HepG2 (cell line): ENCODE data around the gene ZNF234. TPM values are rescaled to one million over a fixed set of nuclear protein-coding genes. Genes with fewer than 3 reads are reported as not detected.

Experiments used
- ASH2L ChIP-seq: fragments of 300-600, 200-600 bp; sonication (generic); IDR thresholded peaks from 2 replicates; pipeline ENCODE4 v1.7.0; 2017; ENCODE audit warnings: low read depth, mild to moderate bottlenecking, moderate library complexity, mixed read lengths, low read length; ENCODE audit not compliant: insufficient read length
- DZIP1 ChIP-seq: sonication (generic); formaldehyde crosslinking; IDR thresholded peaks from 2 replicates; pipeline ENCODE4 v1.5.0; 2020; ENCODE audit warnings: mild to moderate bottlenecking, missing genetic modification reagents
- ISL2 ChIP-seq: sonication (generic); formaldehyde crosslinking; IDR thresholded peaks from 2 replicates; pipeline ENCODE4 v1.5.0; 2020; ENCODE audit warnings: missing genetic modification reagents
- KMT2A ChIP-seq: sonication (generic); formaldehyde crosslinking; IDR thresholded peaks from 2 replicates; pipeline ENCODE4 v1.4.0; 2020; ENCODE audit warnings: missing genetic modification reagents
- SMAD3 ChIP-seq: sonication (generic); formaldehyde crosslinking; IDR thresholded peaks from 2 replicates; pipeline ENCODE4 v1.4.0; 2020; ENCODE audit warnings: missing genetic modification reagents
- SSRP1 ChIP-seq: IDR thresholded peaks from 2 replicates; pipeline ENCODE4 v1.6.1; 2016; ENCODE audit warnings: control low read depth
- TEAD3 ChIP-seq: optimal IDR thresholded peaks from 2 replicates; pipeline ENCODE3; 2016; ENCODE audit warnings: borderline replicate concordance
- U2AF1 ChIP-seq: fragments of 200-400 bp; formaldehyde crosslinking; optimal IDR thresholded peaks from 2 replicates; pipeline ENCODE3; 2017; ENCODE audit warnings: mild to moderate bottlenecking, low read depth, low read length
- YEATS2 ChIP-seq: sonication (generic); formaldehyde crosslinking; IDR thresholded peaks from 2 replicates; pipeline ENCODE4 v1.4.0; 2020; ENCODE audit warnings: missing genetic modification reagents, borderline replicate concordance
- ZBTB2 ChIP-seq: sonication (generic); formaldehyde crosslinking; IDR thresholded peaks from 2 replicates; pipeline ENCODE4 v1.8.0; 2022; ENCODE audit warnings: low read depth, missing genetic modification reagents
- ZNF704 ChIP-seq: sonication (generic); formaldehyde crosslinking; IDR thresholded peaks from 2 replicates; pipeline ENCODE4 v1.8.1; 2023; ENCODE audit warnings: mild to moderate bottlenecking, inconsistent platforms, moderate library complexity, missing genetic modification reagents, borderline replicate concordance
- ZNF747 ChIP-seq: sonication (generic); formaldehyde crosslinking; IDR thresholded peaks from 2 replicates; pipeline ENCODE4 v1.8.1; 2023; ENCODE audit warnings: missing genetic modification reagents, mild to moderate bottlenecking, borderline replicate concordance
- ZNF761 ChIP-seq: sonication (generic); formaldehyde crosslinking; conservative IDR thresholded peaks from 2 replicates; pipeline ENCODE4 v1.4.0; 2020; ENCODE audit warnings: mild to moderate bottlenecking, missing genetic modification reagents
- polyA plus RNA-seq, 8 experiments: library from polyadenylated mRNA; depleted of rRNA in 3 of 8; stranded (reverse) in 7 of 8; unstranded in 1 of 8; fragments of >200 nt; fragmentation: Illumina TruSeq in 4 of 8; extraction: Trizol in 4 of 8; gene quantifications; 2 replicates each; pipeline versions ENCODE4 v1.2.1 to v1.2.3, GENCODE V29; 2011 to 2016; ENCODE audit warnings: low read depth in 4 of 8, missing spikeins in 1 of 8, mixed read lengths in 1 of 8; ENCODE audit not compliant: insufficient read depth in 1 of 8
- total RNA-seq, 5 experiments: library from RNA; depleted of rRNA; stranded (reverse); fragments of >200 nt; fragmentation: Illumina TruSeq; extraction: Trizol; gene quantifications; 2 replicates each; pipeline ENCODE4 v1.2.3, GENCODE V29; 2016; ENCODE audit warnings: low read depth in 1 of 5
- TF ChIP-seq, protein P1 (sequence below): IDR thresholded peaks from 2 replicates; pipeline ENCODE4 v1.6.1; 2016; ENCODE audit warnings: missing genetic modification reagents, missing compliant biosample characterization
- TF ChIP-seq, protein P2 (sequence below), 2 experiments: IDR thresholded peaks; 2 replicates each; pipeline ENCODE4 v1.6.1; 2011 to 2012; ENCODE audit warnings: low read length in 2 of 2, borderline replicate concordance in 1 of 2, low read depth in 1 of 2, mild to moderate bottlenecking in 1 of 2, moderate library complexity in 1 of 2
- TF ChIP-seq, protein P3 (sequence below): sonication (generic); formaldehyde crosslinking; IDR thresholded peaks from 2 replicates; pipeline ENCODE4 v1.5.0; 2020; ENCODE audit warnings: mild to moderate bottlenecking, missing genetic modification reagents, moderate library complexity

The ZNF234 gene
- total and polyA plus RNA-seq, 2 of the 13 experiments (the other 11 are each of a cell fraction or from before 2014, with no cell fraction given): 3.5 to 11.2 TPM

DNA sequence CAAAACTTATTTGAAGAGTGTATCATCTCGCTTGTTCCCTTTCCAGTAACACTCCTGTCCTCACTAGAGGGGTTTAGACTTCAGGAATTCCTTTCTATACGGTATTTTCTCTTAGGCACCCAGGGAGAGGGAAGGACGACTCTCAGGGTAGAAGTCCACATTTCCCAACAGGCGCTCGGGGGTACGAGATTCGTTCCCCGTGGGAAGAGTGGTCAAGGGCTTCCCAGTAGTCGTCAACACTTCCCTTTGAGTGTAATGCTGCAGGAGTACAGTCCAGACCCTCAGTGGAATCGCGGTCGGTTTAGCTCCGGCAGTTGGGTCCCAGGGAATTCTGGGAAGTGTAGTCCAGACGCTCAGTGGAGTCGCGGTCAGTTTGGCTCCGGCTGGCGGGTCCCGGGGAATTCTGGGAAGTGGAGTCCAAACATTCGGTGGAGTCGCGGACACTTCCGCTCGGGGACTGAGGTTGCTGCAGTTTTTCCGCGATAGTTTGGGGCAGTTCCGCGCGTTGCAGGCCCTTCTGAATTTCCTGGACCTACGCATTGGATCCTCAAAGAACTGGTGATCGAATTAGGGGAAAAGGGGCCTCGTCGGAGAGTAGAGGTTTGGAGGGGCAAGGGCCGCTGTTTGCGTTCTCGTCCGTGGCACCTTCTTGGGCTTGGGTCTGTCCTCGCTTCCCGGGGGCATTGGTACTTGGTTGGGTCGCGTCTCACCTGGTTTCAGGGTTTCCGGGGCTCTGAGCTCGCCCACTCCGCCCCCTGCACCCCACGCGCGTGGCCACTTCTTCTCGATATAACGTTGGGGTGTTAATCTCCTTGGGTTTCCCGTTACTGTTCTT lies 47.2 kb upstream of the ZNF234 start, which contains the start of gene ZNF224 (continued):
- TF ChIP-seq ZNF761 (CRISPR knock-in tag) (0 out of 2 replicates have a peak, but pooled peaks have one; percentile 33), ZNF704 (CRISPR knock-in tag) (no peak; the same call in 1 of the 2 replicates), ASH2L (peak; percentile 35), DZIP1 (CRISPR knock-in tag) (no peak), YEATS2 (CRISPR knock-in tag) (peak; percentile 68; the same call in 1 of the 2 replicates), SSRP1 (no peak), SMAD3 (peak; percentile 58), TEAD3 (peak; percentile 68), ISL2 (CRISPR knock-in tag) (peak; percentile 28; the same call in 1 of the 2 replicates), ZNF747 (CRISPR knock-in tag) (no peak), KMT2A (peak; percentile 83; the same call in 1 of the 2 replicates), U2AF1 (peak; percentile 62), ZBTB2 (CRISPR knock-in tag) (no peak)
- TF ChIP-seq, protein P1, sequence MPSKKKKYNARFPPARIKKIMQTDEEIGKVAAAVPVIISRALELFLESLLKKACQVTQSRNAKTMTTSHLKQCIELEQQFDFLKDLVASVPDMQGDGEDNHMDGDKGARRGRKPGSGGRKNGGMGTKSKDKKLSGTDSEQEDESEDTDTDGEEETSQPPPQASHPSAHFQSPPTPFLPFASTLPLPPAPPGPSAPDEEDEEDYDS (CRISPR knock-in tag): peak; percentile 72
- TF ChIP-seq, protein P2, sequence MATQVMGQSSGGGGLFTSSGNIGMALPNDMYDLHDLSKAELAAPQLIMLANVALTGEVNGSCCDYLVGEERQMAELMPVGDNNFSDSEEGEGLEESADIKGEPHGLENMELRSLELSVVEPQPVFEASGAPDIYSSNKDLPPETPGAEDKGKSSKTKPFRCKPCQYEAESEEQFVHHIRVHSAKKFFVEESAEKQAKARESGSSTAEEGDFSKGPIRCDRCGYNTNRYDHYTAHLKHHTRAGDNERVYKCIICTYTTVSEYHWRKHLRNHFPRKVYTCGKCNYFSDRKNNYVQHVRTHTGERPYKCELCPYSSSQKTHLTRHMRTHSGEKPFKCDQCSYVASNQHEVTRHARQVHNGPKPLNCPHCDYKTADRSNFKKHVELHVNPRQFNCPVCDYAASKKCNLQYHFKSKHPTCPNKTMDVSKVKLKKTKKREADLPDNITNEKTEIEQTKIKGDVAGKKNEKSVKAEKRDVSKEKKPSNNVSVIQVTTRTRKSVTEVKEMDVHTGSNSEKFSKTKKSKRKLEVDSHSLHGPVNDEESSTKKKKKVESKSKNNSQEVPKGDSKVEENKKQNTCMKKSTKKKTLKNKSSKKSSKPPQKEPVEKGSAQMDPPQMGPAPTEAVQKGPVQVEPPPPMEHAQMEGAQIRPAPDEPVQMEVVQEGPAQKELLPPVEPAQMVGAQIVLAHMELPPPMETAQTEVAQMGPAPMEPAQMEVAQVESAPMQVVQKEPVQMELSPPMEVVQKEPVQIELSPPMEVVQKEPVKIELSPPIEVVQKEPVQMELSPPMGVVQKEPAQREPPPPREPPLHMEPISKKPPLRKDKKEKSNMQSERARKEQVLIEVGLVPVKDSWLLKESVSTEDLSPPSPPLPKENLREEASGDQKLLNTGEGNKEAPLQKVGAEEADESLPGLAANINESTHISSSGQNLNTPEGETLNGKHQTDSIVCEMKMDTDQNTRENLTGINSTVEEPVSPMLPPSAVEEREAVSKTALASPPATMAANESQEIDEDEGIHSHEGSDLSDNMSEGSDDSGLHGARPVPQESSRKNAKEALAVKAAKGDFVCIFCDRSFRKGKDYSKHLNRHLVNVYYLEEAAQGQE (IDR thresholded peaks at IDR 0.05; ENCODE audit: borderline replicate concordance in 1 of 2, low read depth in 1 of 2, low read length in 2 of 2): 0 out of 4 replicates have a peak, but pooled peaks of 1 of the 2 experiments have one; percentile 27
- TF ChIP-seq, protein P3, sequence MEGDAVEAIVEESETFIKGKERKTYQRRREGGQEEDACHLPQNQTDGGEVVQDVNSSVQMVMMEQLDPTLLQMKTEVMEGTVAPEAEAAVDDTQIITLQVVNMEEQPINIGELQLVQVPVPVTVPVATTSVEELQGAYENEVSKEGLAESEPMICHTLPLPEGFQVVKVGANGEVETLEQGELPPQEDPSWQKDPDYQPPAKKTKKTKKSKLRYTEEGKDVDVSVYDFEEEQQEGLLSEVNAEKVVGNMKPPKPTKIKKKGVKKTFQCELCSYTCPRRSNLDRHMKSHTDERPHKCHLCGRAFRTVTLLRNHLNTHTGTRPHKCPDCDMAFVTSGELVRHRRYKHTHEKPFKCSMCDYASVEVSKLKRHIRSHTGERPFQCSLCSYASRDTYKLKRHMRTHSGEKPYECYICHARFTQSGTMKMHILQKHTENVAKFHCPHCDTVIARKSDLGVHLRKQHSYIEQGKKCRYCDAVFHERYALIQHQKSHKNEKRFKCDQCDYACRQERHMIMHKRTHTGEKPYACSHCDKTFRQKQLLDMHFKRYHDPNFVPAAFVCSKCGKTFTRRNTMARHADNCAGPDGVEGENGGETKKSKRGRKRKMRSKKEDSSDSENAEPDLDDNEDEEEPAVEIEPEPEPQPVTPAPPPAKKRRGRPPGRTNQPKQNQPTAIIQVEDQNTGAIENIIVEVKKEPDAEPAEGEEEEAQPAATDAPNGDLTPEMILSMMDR: no peak
